ENCODE measurements around the gene MROH9. TPM values are rescaled to one million over a fixed set of nuclear protein-coding genes. Genes with fewer than 3 reads are reported as not detected.

Gene MROH9
- total and polyA plus RNA-seq, 9 of the 15 experiments (the other 6 are each of a cell fraction or from before 2014, with no cell fraction given) = not detected

GRCh38 chr1:171112119-171112518, 176.8 kb downstream of the MROH9 start:
- CTCF ChIA-PET (ENCODE audit: low intra/inter-chr PET ratio) = no interaction called here
- in situ Hi-C loops (cut with MboI) = no loop called here
- ATAC-seq (no peak), FAIRE-seq (no peak), DNase-seq (ENCODE audit: extremely low read depth in 1 of 4, low spot score in 3 of 4) (no peak)
- intact Hi-C loops (cut with micrococcal nuclease) = no loop called here
- Histone ChIP-seq H3K4me2 (ENCODE audit: insufficient read depth, low read length) (no peak overlapping the region), H3K4me3 (no peak overlapping the region), H3K27me3 (ENCODE audit: control insufficient read depth in 2 of 2, insufficient read depth in 2 of 2, low read length in 2 of 2) (no peaks in the 10 kb centered on the region), H4K20me1 (replicated peaks; ENCODE audit: control insufficient read depth, insufficient read depth, low read length) (no peaks in the 10 kb centered on the region), H3K4me1 (replicated peaks in 1 of 2; ENCODE audit: control insufficient read depth in 2 of 2, insufficient read depth in 2 of 2, low read length in 2 of 2) (no peaks in the 10 kb centered on the region), H3K27ac (ENCODE audit: extremely low read depth, low read depth, low read length) (no peak overlapping the region), H2AFZ (ENCODE audit: low read depth, low read length) (no peak overlapping the region), H3K36me3 (ENCODE audit: control insufficient read depth, insufficient read depth, low read length) (no peaks in the 10 kb centered on the region), H3K9me1 (ENCODE audit: control insufficient read depth, insufficient read depth, low read length) (no peaks in the 10 kb centered on the region), H3K9ac (ENCODE audit: insufficient read depth in 1 of 2, low read depth in 2 of 2, low read length in 2 of 2) (no peak overlapping the region), H3K9me3 (replicated peaks; ENCODE audit: control insufficient read depth, insufficient read depth, low read depth, low read length) (no peaks in the 10 kb centered on the region), H3K79me2 (ENCODE audit: control insufficient read depth, insufficient read depth, low read length) (no peaks in the 10 kb centered on the region)
- TF ChIP-seq SREBF1 (IDR thresholded peaks at IDR 0.05; ENCODE audit: borderline replicate concordance, low read depth, low read length) (no peak), TEAD1 (CRISPR knock-in tag; IDR thresholded peaks at IDR 0.05) (no peak), ZBTB7A (IDR thresholded peaks at IDR 0.05; ENCODE audit: borderline replicate concordance, control insufficient read depth, low read depth, low read length) (no peak), POLR2AphosphoS5 (IDR thresholded peaks at IDR 0.05; ENCODE audit: control insufficient read depth, insufficient read depth, low read depth, low read length) (no peak), TAL1 (IDR thresholded peaks at IDR 0.05) (no peak), SIN3A (IDR thresholded peaks at IDR 0.05; ENCODE audit: borderline replicate concordance in 2 of 2, control insufficient read depth in 1 of 2, low read depth in 2 of 2, low read length in 2 of 2) (no peak), ZNF197 (CRISPR knock-in tag; IDR thresholded peaks at IDR 0.05; ENCODE audit: low read depth) (no peak)
- WGBS (ENCODE audit: insufficient coverage, low coverage, missing lambda C conversion rate) = 3% methylated on average over 3 of the region's 3 CpGs
- BruUV-seq (replicated peaks) = no TSS peak
- POLR2A ChIA-PET = no interaction called here

Measured in K562 (cell line).